Osteocyte (in vitro differentiated cells): Measurements from ENCODE around the gene SLCO1C1. TPM values are rescaled to one million over a fixed set of nuclear protein-coding genes. Genes with fewer than 3 reads are reported as not detected.

Source experiments
- DNase-seq: peaks from one replicate; pipeline ENCODE4 v3.0.0; 2021; ENCODE audit warnings: mixed read lengths; ENCODE audit not compliant: unreplicated experiment; ENCODE audit errors: extremely low spot score
- H3K27ac Mint-ChIP-seq: one replicate; pipeline ENCODE4 v1.8.0; 2021; ENCODE audit warnings: mild to moderate bottlenecking, mixed read lengths; ENCODE audit not compliant: unreplicated experiment
- H3K27me3 Mint-ChIP-seq: one replicate; pipeline ENCODE4 v1.8.0; 2021; ENCODE audit warnings: mixed read lengths; ENCODE audit not compliant: unreplicated experiment
- H3K36me3 Mint-ChIP-seq: one replicate; pipeline ENCODE4 v1.8.0; 2021; ENCODE audit warnings: mixed read lengths; ENCODE audit not compliant: unreplicated experiment
- H3K4me1 Mint-ChIP-seq: one replicate; pipeline ENCODE4 v1.8.0; 2021; ENCODE audit warnings: mixed read lengths; ENCODE audit not compliant: unreplicated experiment
- H3K4me3 Mint-ChIP-seq: one replicate; pipeline ENCODE4 v1.8.0; 2021; ENCODE audit warnings: mild to moderate bottlenecking, moderate library complexity, mixed read lengths; ENCODE audit not compliant: unreplicated experiment
- H3K9me3 Mint-ChIP-seq: one replicate; pipeline ENCODE4 v1.8.0; 2021; ENCODE audit warnings: mixed read lengths; ENCODE audit not compliant: unreplicated experiment
- long read RNA-seq: library from polyadenylated mRNA; unstranded; transcript quantifications from one replicate; pipeline ENCODE4 v2.0.0, GENCODE V29; 2021
- total RNA-seq: library from RNA; stranded (reverse); gene quantifications from 2 replicates; pipeline ENCODE4 v1.2.1, GENCODE V29; 2021
- TF ChIP-seq, protein P1 (sequence below): fragments of 200-600 bp; sonication (generic); IDR thresholded peaks from 2 replicates; pipeline ENCODE4 v1.5.0; 2021; ENCODE audit warnings: antibody characterized with exemption, mild to moderate bottlenecking, moderate library complexity

The SLCO1C1 gene, protein sequence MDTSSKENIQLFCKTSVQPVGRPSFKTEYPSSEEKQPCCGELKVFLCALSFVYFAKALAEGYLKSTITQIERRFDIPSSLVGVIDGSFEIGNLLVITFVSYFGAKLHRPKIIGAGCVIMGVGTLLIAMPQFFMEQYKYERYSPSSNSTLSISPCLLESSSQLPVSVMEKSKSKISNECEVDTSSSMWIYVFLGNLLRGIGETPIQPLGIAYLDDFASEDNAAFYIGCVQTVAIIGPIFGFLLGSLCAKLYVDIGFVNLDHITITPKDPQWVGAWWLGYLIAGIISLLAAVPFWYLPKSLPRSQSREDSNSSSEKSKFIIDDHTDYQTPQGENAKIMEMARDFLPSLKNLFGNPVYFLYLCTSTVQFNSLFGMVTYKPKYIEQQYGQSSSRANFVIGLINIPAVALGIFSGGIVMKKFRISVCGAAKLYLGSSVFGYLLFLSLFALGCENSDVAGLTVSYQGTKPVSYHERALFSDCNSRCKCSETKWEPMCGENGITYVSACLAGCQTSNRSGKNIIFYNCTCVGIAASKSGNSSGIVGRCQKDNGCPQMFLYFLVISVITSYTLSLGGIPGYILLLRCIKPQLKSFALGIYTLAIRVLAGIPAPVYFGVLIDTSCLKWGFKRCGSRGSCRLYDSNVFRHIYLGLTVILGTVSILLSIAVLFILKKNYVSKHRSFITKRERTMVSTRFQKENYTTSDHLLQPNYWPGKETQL
- 0.51 and 0.68 TPM in 2 replicates for total RNA-seq
- long read RNA-seq, partial matches to known transcripts = 0 of 2 reads
- long read RNA-seq, other reads (novel, unspliced or antisense) = 1 of 2 reads

DNA sequence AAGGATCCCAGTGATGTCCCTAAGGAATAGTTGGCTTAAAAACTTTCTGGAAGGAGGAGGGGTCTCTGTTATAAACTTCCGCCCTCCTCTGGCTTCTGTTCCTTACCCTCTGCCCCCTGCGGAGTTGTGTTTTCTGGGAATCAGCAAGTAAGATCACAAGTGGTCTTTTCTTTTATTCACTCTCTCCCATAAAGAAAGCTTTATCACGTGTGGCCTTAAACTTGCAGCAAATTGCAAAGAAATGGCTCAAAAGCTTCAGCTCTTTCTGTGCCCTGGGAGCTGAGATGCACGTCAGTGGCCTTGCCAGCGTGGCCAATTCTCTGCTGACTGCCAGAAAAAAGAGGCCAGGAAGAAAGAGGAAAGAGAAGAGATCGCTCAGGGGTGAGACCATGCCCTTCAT, at the start of gene SLCO1C1:
Gene SLCO1C1 (plus strand): TSS at position 101 of the 400 bp plus-strand sequence. CDS start 4,245 bp downstream, outside the sequence.
- TF ChIP-seq, protein P1, sequence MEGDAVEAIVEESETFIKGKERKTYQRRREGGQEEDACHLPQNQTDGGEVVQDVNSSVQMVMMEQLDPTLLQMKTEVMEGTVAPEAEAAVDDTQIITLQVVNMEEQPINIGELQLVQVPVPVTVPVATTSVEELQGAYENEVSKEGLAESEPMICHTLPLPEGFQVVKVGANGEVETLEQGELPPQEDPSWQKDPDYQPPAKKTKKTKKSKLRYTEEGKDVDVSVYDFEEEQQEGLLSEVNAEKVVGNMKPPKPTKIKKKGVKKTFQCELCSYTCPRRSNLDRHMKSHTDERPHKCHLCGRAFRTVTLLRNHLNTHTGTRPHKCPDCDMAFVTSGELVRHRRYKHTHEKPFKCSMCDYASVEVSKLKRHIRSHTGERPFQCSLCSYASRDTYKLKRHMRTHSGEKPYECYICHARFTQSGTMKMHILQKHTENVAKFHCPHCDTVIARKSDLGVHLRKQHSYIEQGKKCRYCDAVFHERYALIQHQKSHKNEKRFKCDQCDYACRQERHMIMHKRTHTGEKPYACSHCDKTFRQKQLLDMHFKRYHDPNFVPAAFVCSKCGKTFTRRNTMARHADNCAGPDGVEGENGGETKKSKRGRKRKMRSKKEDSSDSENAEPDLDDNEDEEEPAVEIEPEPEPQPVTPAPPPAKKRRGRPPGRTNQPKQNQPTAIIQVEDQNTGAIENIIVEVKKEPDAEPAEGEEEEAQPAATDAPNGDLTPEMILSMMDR = no peak
- DNase-seq = no peak
- peaks cover 19% of the 10 kb centered on the region for H3K4me1 Mint-ChIP-seq
- H3K9me3 Mint-ChIP-seq = peaks cover 3% of the 10 kb centered on the region
- no peaks in the 10 kb centered on the region for H3K27me3 Mint-ChIP-seq
- H3K4me3 Mint-ChIP-seq = no peak within 1 kb of the TSS
- no peaks in the 10 kb centered on the region for H3K36me3 Mint-ChIP-seq
- H3K27ac Mint-ChIP-seq = no peak within 1 kb of the TSS

DNA sequence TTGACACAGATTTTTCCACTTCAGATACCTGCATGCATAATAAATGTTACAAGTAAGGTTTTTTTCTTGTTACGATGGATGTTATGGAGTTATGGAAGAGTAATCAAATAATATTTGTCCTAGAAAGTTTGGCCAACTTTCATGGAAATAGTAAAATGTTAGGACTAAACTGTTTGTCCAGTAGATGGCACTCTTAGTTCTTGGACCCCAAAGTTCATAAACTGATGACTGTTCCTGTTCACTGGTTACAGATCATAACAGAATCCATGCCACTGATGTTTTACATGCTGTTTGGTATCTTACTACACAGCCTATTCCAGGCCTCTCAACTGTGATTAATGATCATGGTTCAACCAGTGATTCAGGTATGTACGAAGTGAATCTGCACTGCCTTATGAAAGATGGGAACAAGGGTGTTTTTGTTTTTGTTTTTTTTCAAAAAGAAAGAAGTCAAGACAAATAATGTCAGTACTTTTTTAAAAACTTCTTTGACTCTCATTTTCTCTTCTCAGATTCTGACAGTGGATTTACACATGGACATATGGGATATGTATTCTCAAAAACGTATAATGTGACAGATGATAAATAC, 48.8 kb upstream of the SLCO1C1 start:
- H3K36me3 Mint-ChIP-seq = peaks cover 20% of the 10 kb centered on the region
- peaks cover 2% of the 10 kb centered on the region for H3K4me1 Mint-ChIP-seq
- H3K4me3 Mint-ChIP-seq = no peak overlapping the region
- TF ChIP-seq, protein P1 = peak; percentile 72
- H3K9me3 Mint-ChIP-seq = no peaks in the 10 kb centered on the region
- no peak for DNase-seq
- H3K27ac Mint-ChIP-seq = peak overlapping the region; percentile 27
- H3K27me3 Mint-ChIP-seq = no peaks in the 10 kb centered on the region

DNA sequence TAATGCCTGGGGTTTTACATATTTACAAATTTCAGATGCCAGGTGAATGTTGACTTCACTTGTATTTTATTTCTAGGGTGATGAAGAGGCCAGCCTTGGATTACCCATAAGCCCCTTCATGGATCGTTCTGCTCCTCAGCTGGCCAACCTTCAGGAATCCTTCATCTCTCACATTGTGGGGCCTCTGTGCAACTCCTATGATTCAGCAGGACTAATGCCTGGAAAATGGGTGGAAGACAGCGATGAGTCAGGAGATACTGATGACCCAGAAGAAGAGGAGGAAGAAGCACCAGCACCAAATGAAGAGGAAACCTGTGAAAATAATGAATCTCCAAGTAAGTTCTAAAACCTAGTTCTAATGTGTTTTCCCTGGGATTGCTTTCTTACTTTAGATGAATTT, 41.3 kb upstream of the SLCO1C1 start:
- peaks cover 50% of the 10 kb centered on the region for H3K36me3 Mint-ChIP-seq
- H3K9me3 Mint-ChIP-seq = no peaks in the 10 kb centered on the region
- TF ChIP-seq, protein P1 = no peak
- H3K27ac Mint-ChIP-seq = no peak overlapping the region
- no peak overlapping the region for H3K4me3 Mint-ChIP-seq
- no peaks in the 10 kb centered on the region for H3K27me3 Mint-ChIP-seq
- no peaks in the 10 kb centered on the region for H3K4me1 Mint-ChIP-seq
- DNase-seq = no peak

DNA sequence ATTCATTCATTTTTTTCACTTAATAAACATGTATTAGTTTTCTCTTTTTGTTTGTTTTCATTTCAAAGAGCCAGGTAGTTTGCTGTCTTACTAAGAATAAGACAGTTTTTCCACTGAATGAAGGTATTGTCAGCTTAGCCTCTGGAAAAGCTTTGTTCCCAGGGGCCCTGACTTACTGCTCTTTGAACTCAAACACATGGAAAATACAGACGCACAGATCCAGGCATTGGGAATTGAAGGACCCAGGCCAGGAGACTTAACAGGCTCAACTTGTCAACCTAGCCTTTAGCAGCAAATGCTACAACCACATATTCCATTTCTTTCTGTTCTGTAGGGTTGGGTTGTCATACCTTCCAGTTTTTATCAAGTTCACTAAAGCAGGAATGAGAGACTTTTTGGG, 38.5 kb upstream of the SLCO1C1 start:
- Mint-ChIP-seq H3K27me3 (no peaks in the 10 kb centered on the region), H3K27ac (no peak overlapping the region), H3K4me1 (no peaks in the 10 kb centered on the region), H3K9me3 (peaks cover 14% of the 10 kb centered on the region), H3K36me3 (peaks cover 69% of the 10 kb centered on the region), H3K4me3 (no peak overlapping the region)
- DNase-seq = no peak
- TF ChIP-seq, protein P1 = no peak

DNA sequence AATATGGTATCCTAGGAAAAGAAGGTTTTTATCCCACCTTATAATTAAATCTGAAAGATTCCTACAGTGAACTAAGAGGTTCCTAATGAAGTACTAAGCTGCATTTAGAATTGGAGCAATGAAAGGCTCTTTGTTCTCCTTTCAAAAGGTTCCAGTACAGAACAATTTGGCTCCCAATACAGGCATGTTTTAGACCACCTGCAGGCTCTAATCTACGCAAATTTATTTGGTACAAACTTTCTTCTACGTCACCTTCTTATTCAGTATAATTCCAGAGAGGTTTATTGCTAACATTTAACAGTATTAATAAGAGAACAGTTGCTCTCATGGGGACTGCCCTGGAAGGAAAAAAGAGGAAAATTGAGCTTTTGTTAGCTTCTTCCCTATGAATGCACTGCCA, 37.6 kb upstream of the SLCO1C1 start:
- no peak overlapping the region for H3K27ac Mint-ChIP-seq
- H3K4me3 Mint-ChIP-seq = no peak overlapping the region
- H3K9me3 Mint-ChIP-seq = peaks cover 20% of the 10 kb centered on the region
- TF ChIP-seq, protein P1 = no peak
- H3K36me3 Mint-ChIP-seq = peaks cover 76% of the 10 kb centered on the region
- H3K4me1 Mint-ChIP-seq = no peaks in the 10 kb centered on the region
- DNase-seq = no peak
- H3K27me3 Mint-ChIP-seq = no peaks in the 10 kb centered on the region
